ENCODE results near the gene HIVEP1.
"Not testable (repeated sequence)": the region's sequence is repeated elsewhere in the genome, so short reads cannot be mapped to it uniquely, and the experiment has no call there.

The HIVEP1 gene

DNA sequence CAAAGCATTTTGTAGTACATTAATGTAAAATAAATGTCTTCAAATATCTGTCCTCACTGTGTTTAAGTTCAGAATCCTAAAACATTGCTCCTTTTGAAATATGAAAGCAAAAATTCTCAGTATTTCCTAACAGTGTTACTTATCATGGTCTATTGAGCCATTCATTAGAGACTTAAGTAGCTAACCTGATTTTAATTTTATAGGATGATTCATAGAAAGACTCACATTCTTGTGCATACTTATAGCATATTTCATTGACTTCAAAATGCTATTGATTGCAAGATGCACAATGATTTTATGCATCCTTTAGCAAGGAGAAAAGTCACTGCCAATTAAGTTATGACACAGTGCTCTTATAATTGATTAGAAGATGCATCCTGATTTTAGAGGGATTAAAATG lies 85.7 kb downstream of the HIVEP1 start:
- H3K4me3 Mint-ChIP-seq, result no peak overlapping the region
- ATAC-seq (no peak), DNase-seq (no peak)
- H3K27ac Mint-ChIP-seq, result no peak overlapping the region
- H3K4me1 Mint-ChIP-seq, result peaks cover 27% of the 10 kb centered on the region
- H3K9me3 Mint-ChIP-seq, result no peaks in the 10 kb centered on the region
- no peaks in the 10 kb centered on the region for H3K27me3 Mint-ChIP-seq

DNA sequence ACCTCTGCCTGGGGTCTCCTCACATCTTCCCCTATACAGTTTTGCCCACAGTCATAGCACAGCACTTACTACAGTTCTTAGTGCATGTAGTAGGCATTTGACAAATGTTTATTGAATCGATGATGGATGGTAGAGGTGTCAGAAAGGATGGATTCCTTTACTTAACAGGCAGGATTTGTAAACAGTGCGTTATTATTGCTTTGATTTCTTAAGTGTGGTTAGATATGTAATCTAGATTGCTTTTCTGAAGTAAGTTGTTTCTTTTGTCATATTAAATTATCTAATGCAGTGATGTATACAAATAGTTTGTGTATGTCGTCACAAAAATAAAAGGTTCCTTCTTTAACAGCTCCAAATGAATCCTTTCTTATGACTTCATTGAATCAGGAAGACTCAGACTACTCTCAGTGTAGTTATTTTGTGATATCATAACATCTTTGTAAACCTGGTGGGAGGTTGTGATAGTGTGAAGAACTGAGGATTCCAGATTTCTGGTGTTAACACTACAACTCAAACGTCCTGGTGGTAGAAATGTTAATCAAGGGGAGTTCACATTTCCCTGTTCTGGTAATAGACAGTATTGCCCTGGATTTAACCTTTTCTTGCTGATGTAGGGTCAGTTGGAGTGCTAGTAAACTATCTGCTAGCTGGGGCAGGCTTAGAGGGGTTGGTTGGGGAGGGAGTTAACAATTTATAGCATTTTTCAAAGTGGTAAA lies 87.7 kb downstream of the HIVEP1 start:
- H3K9me3 Mint-ChIP-seq, result peaks cover 0 to 5% of the 10 kb centered on the region in 2 donors
- no peak overlapping the region for H3K4me3 Mint-ChIP-seq
- no peak overlapping the region for H3K27ac Mint-ChIP-seq
- DNase-seq (no peak), ATAC-seq (no peak)
- peaks cover 27% of the 10 kb centered on the region for H3K4me1 Mint-ChIP-seq
- H3K27me3 Mint-ChIP-seq, result no peaks in the 10 kb centered on the region

GRCh38 chr6:12101048-12101447 lies 88.9 kb downstream of the HIVEP1 start:
- Mint-ChIP-seq H3K27me3 (no peaks in the 10 kb centered on the region), H3K4me1 (peaks cover 21% of the 10 kb centered on the region), H3K9me3 (peaks cover 0 to 5% of the 10 kb centered on the region in 2 donors), H3K4me3 (no peak overlapping the region), H3K27ac (no peak overlapping the region)
- ATAC-seq, result no peak
- no peak for DNase-seq

GRCh38 chr6:12101653-12102312 lies 89.7 kb downstream of the HIVEP1 start:
- Mint-ChIP-seq H3K27ac (no peak overlapping the region), H3K27me3 (no peaks in the 10 kb centered on the region), H3K4me1 (peaks cover 21% of the 10 kb centered on the region), H3K9me3 (peaks cover 0 to 5% of the 10 kb centered on the region in 2 donors), H3K4me3 (no peak overlapping the region)
- DNase-seq, result no peak
- peak; percentile 68 for ATAC-seq

DNA sequence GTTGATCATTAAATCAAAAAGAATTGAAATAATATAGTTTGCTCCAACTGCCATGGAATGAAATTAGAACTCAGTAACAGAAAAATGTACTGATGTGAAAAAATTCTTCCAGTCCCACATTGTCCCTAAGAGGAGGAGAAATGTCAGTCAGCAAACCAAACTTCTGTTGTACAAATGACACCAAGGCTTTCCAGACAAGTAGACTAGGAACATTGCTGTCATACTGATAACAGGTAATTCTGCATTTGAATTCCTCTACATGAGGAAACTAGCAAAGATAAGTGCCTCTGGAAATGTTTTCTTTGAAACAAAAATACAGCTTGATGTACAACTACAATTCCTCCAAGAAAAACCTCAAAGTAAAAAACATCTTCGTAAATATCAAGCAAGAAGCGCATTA lies 90.2 kb downstream of the HIVEP1 start:
- peaks cover 21% of the 10 kb centered on the region for H3K4me1 Mint-ChIP-seq
- H3K27me3 Mint-ChIP-seq, result no peaks in the 10 kb centered on the region
- DNase-seq (no peak), ATAC-seq (no peak)
- no peak overlapping the region for H3K27ac Mint-ChIP-seq
- H3K9me3 Mint-ChIP-seq, result peaks cover 0 to 5% of the 10 kb centered on the region in 2 donors
- H3K4me3 Mint-ChIP-seq, result no peak overlapping the region

GRCh38 chr6:12103158-12103557 lies 91.0 kb downstream of the HIVEP1 start:
- ATAC-seq (no peak), DNase-seq (no peak)
- Mint-ChIP-seq H3K4me1 (peaks cover 21% of the 10 kb centered on the region), H3K27me3 (no peaks in the 10 kb centered on the region), H3K9me3 (peaks cover 0 to 5% of the 10 kb centered on the region in 2 donors), H3K27ac (peak overlapping the region in 1 of 2 donors; percentile 87), H3K4me3 (no peak overlapping the region)

- Mint-ChIP-seq H3K4me3 (no peak overlapping the region), H3K4me1 (peaks cover 27% of the 10 kb centered on the region), H3K27ac (no peak overlapping the region), H3K9me3 (peaks cover 0 to 5% of the 10 kb centered on the region in 2 donors), H3K27me3 (no peaks in the 10 kb centered on the region)
- DNase-seq, result no peak
- ATAC-seq, result no peak
Observed at GRCh38 chr6:12105271-12105670, 93.2 kb downstream of the HIVEP1 start.

- not testable (repeated sequence) for ATAC-seq, H3K9me3 Mint-ChIP-seq, H3K4me3 Mint-ChIP-seq, DNase-seq, H3K27me3 Mint-ChIP-seq, H3K27ac Mint-ChIP-seq
- peaks cover 46% of the 10 kb centered on the region for H3K4me1 Mint-ChIP-seq
Observed at GRCh38 chr6:12108376-12108775, 96.3 kb downstream of the HIVEP1 start.

- no peak overlapping the region for H3K4me3 Mint-ChIP-seq
- H3K27ac Mint-ChIP-seq, result no peak overlapping the region
- ATAC-seq, result peak; percentile 37
Observed at GRCh38 chr6:12110523-12111362, 98.6 kb downstream of the HIVEP1 start.

GRCh38 chr6:12111363-12111670 lies 99.2 kb downstream of the HIVEP1 start:
- Mint-ChIP-seq H3K4me1 (peaks cover 68% of the 10 kb centered on the region), H3K27ac (no peak overlapping the region), H3K4me3 (no peak overlapping the region), H3K27me3 (no peaks in the 10 kb centered on the region), H3K9me3 (peaks cover 0 to 2% of the 10 kb centered on the region in 2 donors)
- no peak for DNase-seq
- ATAC-seq, result no peak

More at GRCh38 chr6:12110523-12111362, 98.6 kb downstream of the HIVEP1 start:
- Mint-ChIP-seq H3K9me3 (no peaks in the 10 kb centered on the region), H3K27me3 (no peaks in the 10 kb centered on the region), H3K4me1 (peaks cover 62% of the 10 kb centered on the region)
- DNase-seq, result no peak

DNA sequence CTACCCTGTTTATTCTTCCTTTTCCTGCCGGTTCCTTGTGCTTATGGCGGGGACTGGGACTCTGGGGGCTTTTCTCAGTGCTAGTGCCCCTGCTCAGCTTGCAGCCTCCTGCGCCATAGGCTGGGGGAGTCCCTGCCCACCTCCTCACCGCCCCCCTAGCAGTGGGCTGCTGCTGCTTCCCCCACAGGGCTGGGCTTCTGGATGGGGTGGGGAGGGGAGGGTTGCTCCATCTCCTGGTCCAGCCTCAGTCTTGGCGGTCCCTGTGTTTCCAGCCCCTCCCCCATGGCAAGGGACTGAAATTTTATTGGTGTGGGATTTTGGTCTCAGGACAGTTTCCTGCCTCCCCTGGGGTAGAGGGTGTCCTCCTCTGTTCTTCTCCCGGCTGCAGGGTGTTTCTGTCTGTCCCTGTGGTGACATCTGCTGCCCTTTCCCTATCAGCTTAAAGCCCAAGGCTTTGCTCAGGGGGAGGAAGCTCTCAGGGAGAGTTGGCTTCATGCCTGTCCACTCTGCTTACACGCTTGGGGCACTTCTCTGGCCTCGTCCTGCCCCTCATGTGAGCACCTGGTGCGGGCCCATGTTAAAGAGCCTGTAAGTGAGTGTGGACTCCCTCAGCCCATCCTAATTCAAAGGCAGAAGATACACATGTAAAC lies 100.6 kb downstream of the HIVEP1 start:
- ATAC-seq (no peak), DNase-seq (no peak)
- H3K27ac Mint-ChIP-seq, result peak overlapping the region; percentile 29 to 89
- H3K27me3 Mint-ChIP-seq, result no peaks in the 10 kb centered on the region
- peak overlapping the region; percentile 41 to 45 for H3K4me3 Mint-ChIP-seq
- peaks cover 7 to 8% of the 10 kb centered on the region in 2 donors for H3K9me3 Mint-ChIP-seq
- peaks cover 73% of the 10 kb centered on the region for H3K4me1 Mint-ChIP-seq

DNA sequence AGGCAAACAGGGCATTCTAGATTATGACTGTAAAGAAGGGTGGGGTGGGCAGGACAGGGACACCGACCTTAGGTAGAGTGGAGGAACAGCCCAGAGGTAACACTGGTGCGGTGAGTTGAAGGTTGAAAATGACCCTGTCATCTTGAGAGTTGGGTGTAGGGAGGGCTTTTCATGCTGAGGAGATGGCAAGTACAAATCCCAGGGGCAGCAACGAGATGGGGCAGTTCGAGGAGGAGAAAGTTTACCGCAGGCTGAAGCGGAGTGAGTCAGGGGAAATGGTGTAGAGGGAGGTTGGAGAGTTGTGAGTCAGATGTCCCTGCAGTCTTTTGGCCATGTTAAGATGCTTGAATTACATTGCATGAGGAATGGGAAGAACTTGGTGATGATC lies 101.1 kb downstream of the HIVEP1 start:
- peaks cover 73% of the 10 kb centered on the region for H3K4me1 Mint-ChIP-seq
- H3K27ac Mint-ChIP-seq, result peak overlapping the region; percentile 29 to 89
- peaks cover 7 to 8% of the 10 kb centered on the region in 2 donors for H3K9me3 Mint-ChIP-seq
- DNase-seq (no peak), ATAC-seq (peak; percentile 71)
- H3K27me3 Mint-ChIP-seq, result no peaks in the 10 kb centered on the region
- H3K4me3 Mint-ChIP-seq, result peak overlapping the region; percentile 41 to 45

DNA sequence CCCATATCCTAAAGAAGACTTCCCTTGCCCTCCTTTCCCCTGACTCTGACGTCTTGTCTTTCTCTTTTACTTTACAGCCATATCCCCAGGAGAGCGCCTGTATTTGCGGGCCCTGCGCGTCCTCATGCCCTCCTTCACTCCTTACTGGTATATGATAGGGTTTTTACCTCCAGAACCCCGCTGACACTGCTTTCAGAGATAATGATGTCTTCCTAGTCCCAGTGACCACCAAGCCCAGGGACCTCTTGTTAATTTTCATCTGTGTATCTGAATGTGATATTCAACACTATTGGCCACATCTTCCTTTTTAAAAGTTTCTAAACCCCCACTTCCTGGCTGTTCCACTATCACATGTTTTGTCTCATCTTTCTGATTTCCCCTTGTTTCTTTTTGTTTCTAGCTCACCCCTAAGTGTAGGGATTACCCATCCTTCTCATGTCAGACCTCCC lies 102.0 kb downstream of the HIVEP1 start:
- Mint-ChIP-seq H3K9me3 (peaks cover 7 to 8% of the 10 kb centered on the region in 2 donors), H3K27ac (peak overlapping the region; percentile 15 to 29), H3K4me1 (peaks cover 81% of the 10 kb centered on the region), H3K27me3 (no peaks in the 10 kb centered on the region), H3K4me3 (peak overlapping the region; percentile 45 to 52)
- ATAC-seq (peak; percentile 56), DNase-seq (no peak)

DNA sequence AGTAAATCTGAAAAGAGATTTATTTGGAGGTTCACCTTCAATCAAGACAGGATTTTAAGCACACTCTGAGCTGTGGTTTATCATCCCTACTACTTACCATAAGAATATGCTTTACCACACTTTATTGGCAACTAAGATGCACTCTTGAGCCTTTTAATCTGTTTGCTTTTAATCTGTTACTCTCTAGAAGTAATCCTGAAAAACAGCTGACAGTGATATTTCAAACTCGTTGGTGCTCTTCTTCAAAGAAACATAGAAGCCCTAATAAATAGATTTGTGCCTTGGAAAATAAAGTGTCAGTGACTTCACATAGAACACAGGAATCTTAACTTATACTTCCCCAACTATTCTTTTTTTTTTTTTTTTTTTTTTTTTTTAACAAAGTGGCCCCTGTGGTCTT lies 102.9 kb downstream of the HIVEP1 start:
- Mint-ChIP-seq H3K9me3 (peaks cover 7 to 8% of the 10 kb centered on the region in 2 donors), H3K4me1 (peaks cover 81% of the 10 kb centered on the region), H3K27me3 (no peaks in the 10 kb centered on the region), H3K4me3 (no peak overlapping the region), H3K27ac (no peak overlapping the region)
- ATAC-seq (no peak), DNase-seq (no peak)

- Mint-ChIP-seq H3K9me3 (peaks cover 7 to 8% of the 10 kb centered on the region in 2 donors), H3K27ac (no peak overlapping the region), H3K4me1 (peaks cover 81% of the 10 kb centered on the region), H3K27me3 (no peaks in the 10 kb centered on the region), H3K4me3 (peak overlapping the region in 1 of 2 donors; percentile 14)
- DNase-seq (no peak), ATAC-seq (no peak)
Observed at GRCh38 chr6:12115492-12115891, 103.4 kb downstream of the HIVEP1 start.
